ENCODE results near the gene CXCL11.
"Not testable (repeated sequence)": the region's sequence is repeated elsewhere in the genome, so short reads cannot be mapped to it uniquely, and the experiment has no call there.

Gene CXCL11

GRCh38 chr4:76049860-76050416 lies 14.1 kb upstream of the CXCL11 start:
- DNase-seq; intact Hi-C loops (cut with DNase I): not testable (repeated sequence)

- DNase-seq; intact Hi-C loops (cut with DNase I): not testable (repeated sequence)
Observed at GRCh38 chr4:76044686-76045085, 8.8 kb upstream of the CXCL11 start.

GRCh38 chr4:76043306-76043705 lies 7.4 kb upstream of the CXCL11 start:
- DNase-seq; intact Hi-C loops (cut with DNase I): not testable (repeated sequence)

- DNase-seq; intact Hi-C loops (cut with DNase I): not testable (repeated sequence)
Observed at GRCh38 chr4:76042241-76042998, 6.5 kb upstream of the CXCL11 start.

- intact Hi-C loops (cut with DNase I): no loop called here
- DNase-seq: no peak
Observed at GRCh38 chr4:76036855-76037254, 985 bp upstream of the CXCL11 start.

GRCh38 chr4:76035141-76035540 lies 729 bp downstream of the CXCL11 start:
- intact Hi-C loops (cut with DNase I): no loop called here
- DNase-seq: no peak

- no peak for DNase-seq
- intact Hi-C loops (cut with DNase I): no loop called here
Observed at GRCh38 chr4:76029300-76029699, 6.6 kb downstream of the CXCL11 start.

- intact Hi-C loops (cut with DNase I): no loop called here
- no peak for DNase-seq
Observed at GRCh38 chr4:76028350-76028765, 7.5 kb downstream of the CXCL11 start.

- intact Hi-C loops (cut with DNase I): no loop called here
Observed at GRCh38 chr4:76024065-76024464, 11.8 kb downstream of the CXCL11 start.

GRCh38 chr4:76023389-76023788 lies 12.5 kb downstream of the CXCL11 start, which contains the start of gene CXCL10:
TSS of gene CXCL10 (minus strand) at chr4:76023497. CDS start at chr4:76023431, 66 bp downstream.
- no peak for DNase-seq
- intact Hi-C loops (cut with DNase I): no loop called here

More at GRCh38 chr4:76024065-76024464, 11.8 kb downstream of the CXCL11 start:
- DNase-seq: no peak

- no peak for DNase-seq
- intact Hi-C loops (cut with DNase I): no loop called here
Observed at GRCh38 chr4:76022677-76023076, 13.2 kb downstream of the CXCL11 start.

GRCh38 chr4:76022031-76022430 lies 13.8 kb downstream of the CXCL11 start:
- intact Hi-C loops (cut with DNase I): no loop called here
- no peak for DNase-seq

GRCh38 chr4:76017056-76017686 lies 18.7 kb downstream of the CXCL11 start:
- intact Hi-C loops (cut with DNase I): no loop called here
- no peak for DNase-seq

GRCh38 chr4:76016393-76016792 lies 19.5 kb downstream of the CXCL11 start:
- DNase-seq: no peak
- intact Hi-C loops (cut with DNase I): no loop called here

- DNase-seq: no peak
- intact Hi-C loops (cut with DNase I): no loop called here
Observed at GRCh38 chr4:76013540-76013939, 22.3 kb downstream of the CXCL11 start.

- DNase-seq: no peak
- intact Hi-C loops (cut with DNase I): no loop called here
Observed at GRCh38 chr4:76012388-76012801, 23.5 kb downstream of the CXCL11 start.

GRCh38 chr4:76011700-76012387 lies 24.0 kb downstream of the CXCL11 start:
- no peak for DNase-seq
- intact Hi-C loops (cut with DNase I): no loop called here

- DNase-seq: no peak
- intact Hi-C loops (cut with DNase I): no loop called here
Observed at GRCh38 chr4:76011018-76011670, 24.7 kb downstream of the CXCL11 start.

- intact Hi-C loops (cut with DNase I): no loop called here
- no peak for DNase-seq
Observed at GRCh38 chr4:76010576-76010975, 25.3 kb downstream of the CXCL11 start.

All from head of caudate nucleus (tissue), 42 donors.